H9 (cell line): ENCODE results near the gene COL4A1. TPM values are rescaled to one million over a fixed set of nuclear protein-coding genes. Genes with fewer than 3 reads are reported as not detected.

ENCODE experiments used
- DNase-seq: peaks from one replicate; pipeline ENCODE4 v3.0.0-alpha.2; 2017
- H2AFZ ChIP-seq: one replicate; pipeline ENCODE4 v1.6.1; 2013; ENCODE audit warnings: mild to moderate bottlenecking, low read length, control low read depth, moderate library complexity
- H2AK5ac ChIP-seq: 2 replicates; pipeline ENCODE4 v1.6.1; 2013; ENCODE audit warnings: low read length, control low read depth, mixed read lengths; ENCODE audit not compliant: insufficient read length
- H2BK120ac ChIP-seq: one replicate; pipeline ENCODE4 v1.6.1; 2013; ENCODE audit warnings: low read depth, mild to moderate bottlenecking, low read length, control low read depth, inconsistent platforms; ENCODE audit not compliant: poor library complexity, severe bottlenecking
- H2BK12ac ChIP-seq: 2 replicates; pipeline ENCODE4 v1.6.1; 2013; ENCODE audit warnings: low read length, control low read depth, mixed read lengths, low read depth; ENCODE audit not compliant: insufficient read length
- H2BK15ac ChIP-seq: 2 replicates; pipeline ENCODE4 v1.6.1; 2013; ENCODE audit warnings: low read depth, low read length, control low read depth
- H2BK20ac ChIP-seq: one replicate; pipeline ENCODE4 v1.6.1; 2013; ENCODE audit warnings: low read depth, mild to moderate bottlenecking, low read length, control low read depth, inconsistent platforms; ENCODE audit not compliant: poor library complexity, severe bottlenecking
- H2BK5ac ChIP-seq: 2 replicates; pipeline ENCODE4 v1.6.1; 2013; ENCODE audit warnings: low read length, control low read depth, mixed read lengths; ENCODE audit not compliant: insufficient read length
- H3K14ac ChIP-seq: 2 replicates; pipeline ENCODE4 v1.6.1; 2013; ENCODE audit warnings: low read length, control low read depth; ENCODE audit not compliant: insufficient read depth
- H3K18ac ChIP-seq: 2 replicates; pipeline ENCODE4 v1.6.1; 2013; ENCODE audit warnings: low read depth, mild to moderate bottlenecking, mixed read lengths, low read length, control low read depth; ENCODE audit not compliant: insufficient read length
- H3K23ac ChIP-seq: 2 replicates; pipeline ENCODE4 v1.6.1; 2013; ENCODE audit warnings: low read length, control low read depth, mixed read lengths, low read depth; ENCODE audit not compliant: insufficient read length
- H3K23me2 ChIP-seq: 2 replicates; pipeline ENCODE4 v1.6.1; 2013; ENCODE audit warnings: low read depth, mild to moderate bottlenecking, mixed read lengths, low read length, control low read depth; ENCODE audit not compliant: insufficient read length, poor library complexity, severe bottlenecking
- H3K27ac ChIP-seq: 2 replicates; pipeline ENCODE4 v1.5.1; 2013; ENCODE audit warnings: low read length, control low read depth, mixed read lengths, low read depth; ENCODE audit not compliant: insufficient read length
- H3K27me3 ChIP-seq: 2 replicates; pipeline ENCODE4 v1.6.1; 2013; ENCODE audit warnings: low read length, control low read depth, inconsistent platforms; ENCODE audit not compliant: insufficient read depth
- H3K4ac ChIP-seq: 2 replicates; pipeline ENCODE4 v1.6.1; 2013; ENCODE audit warnings: low read depth, mild to moderate bottlenecking, control low read depth, inconsistent platforms, low read length, moderate library complexity
- H3K4me1 ChIP-seq: 2 replicates; pipeline ENCODE4 v1.6.1; 2013; ENCODE audit warnings: low read length, control low read depth, inconsistent platforms; ENCODE audit not compliant: insufficient read depth
- H3K4me2 ChIP-seq: 2 replicates; pipeline ENCODE4 v1.6.1; 2013; ENCODE audit warnings: low read length, control low read depth, mixed read lengths; ENCODE audit not compliant: insufficient read length, insufficient read depth
- H3K56ac ChIP-seq: 2 replicates; pipeline ENCODE4 v1.6.1; 2013; ENCODE audit warnings: low read depth, mild to moderate bottlenecking, mixed read lengths, low read length, control low read depth; ENCODE audit not compliant: insufficient read length
- H3K79me1 ChIP-seq: 2 replicates; pipeline ENCODE4 v1.6.1; 2013; ENCODE audit warnings: low read depth, mild to moderate bottlenecking, moderate library complexity, low read length, control low read depth, inconsistent platforms; ENCODE audit not compliant: insufficient read depth, poor library complexity, severe bottlenecking
- H3K79me2 ChIP-seq: 2 replicates; pipeline ENCODE4 v1.6.1; 2013; ENCODE audit warnings: low read length, control low read depth, inconsistent platforms; ENCODE audit not compliant: insufficient read depth
- H3K9ac ChIP-seq: 2 replicates; pipeline ENCODE4 v1.6.1; 2013; ENCODE audit warnings: low read length, control low read depth, mixed read lengths; ENCODE audit not compliant: insufficient read length; ENCODE audit errors: extremely low read depth
- H3K9me3 ChIP-seq: one replicate; pipeline ENCODE4 v1.6.1; 2013; ENCODE audit warnings: low read depth, low read length, inconsistent platforms; ENCODE audit not compliant: control insufficient read depth
- H3T11ph ChIP-seq: one replicate; pipeline ENCODE4 v1.6.1; 2013; ENCODE audit warnings: mild to moderate bottlenecking, low read length, control low read depth, inconsistent platforms
- H4K20me1 ChIP-seq: one replicate; pipeline ENCODE4 v1.6.1; 2013; ENCODE audit not compliant: control insufficient read depth, insufficient read length, insufficient read depth
- H4K5ac ChIP-seq: 2 replicates; pipeline ENCODE4 v1.6.1; 2013; ENCODE audit warnings: low read depth, mild to moderate bottlenecking, mixed read lengths, low read length, control low read depth; ENCODE audit not compliant: insufficient read length
- H4K8ac ChIP-seq: replicated peaks from 2 replicates; pipeline ENCODE4 v1.6.1; 2013; ENCODE audit warnings: low read length, control low read depth, mixed read lengths, low read depth; ENCODE audit not compliant: insufficient read length
- H4K91ac ChIP-seq: 2 replicates; pipeline ENCODE4 v1.6.1; 2013; ENCODE audit warnings: low read depth, mild to moderate bottlenecking, moderate library complexity, mixed read lengths, low read length, control low read depth; ENCODE audit not compliant: insufficient read length
- H3K27ac Mint-ChIP-seq, 3 experiments: 2 replicates in 2 of 3; 3 replicates in 1 of 3; pipeline ENCODE4 v1.8.0; 2020 to 2021; ENCODE audit warnings: mixed read lengths in 3 of 3, mild to moderate bottlenecking in 1 of 3, moderate library complexity in 1 of 3
- H3K27me3 Mint-ChIP-seq: 2 replicates; pipeline ENCODE4 v1.8.0; 2021; ENCODE audit warnings: low read depth, mild to moderate bottlenecking, moderate library complexity, mixed read lengths
- H3K36me3 Mint-ChIP-seq, 3 experiments: 2 replicates in 2 of 3; 3 replicates in 1 of 3; pipeline ENCODE4 v1.8.0; 2020 to 2021; ENCODE audit warnings: low read depth in 3 of 3, mixed read lengths in 3 of 3; ENCODE audit not compliant: insufficient read depth in 1 of 3
- H3K4me1 Mint-ChIP-seq, 2 experiments: 2 replicates each; pipeline ENCODE4 v1.8.0; 2020; ENCODE audit warnings: mixed read lengths in 2 of 2
- H3K4me3 Mint-ChIP-seq, 2 experiments: 2 replicates in 1 of 2; 3 replicates in 1 of 2; pipeline ENCODE4 v1.8.0; 2020 to 2021; ENCODE audit warnings: mild to moderate bottlenecking in 2 of 2, mixed read lengths in 2 of 2, moderate library complexity in 1 of 2
- H3K9me3 Mint-ChIP-seq, 2 experiments: 2 replicates in 1 of 2; 3 replicates in 1 of 2; pipeline ENCODE4 v1.8.0; 2020; ENCODE audit warnings: mild to moderate bottlenecking in 2 of 2, mixed read lengths in 2 of 2, moderate library complexity in 1 of 2
- CTCF ChIP-seq: fragments of 200-600 bp; sonication (generic); conservative IDR thresholded peaks from 3 replicates; pipeline ENCODE4 v1.8.0; 2021; ENCODE audit warnings: antibody characterized with exemption, mild to moderate bottlenecking
- WGBS: extraction: QIAGEN DNeasy Blood & Tissue Kit; methylation state at CpG from one replicate; pipeline ENCODE4 v1.1.7; 2013; ENCODE audit warnings: missing lambda C conversion rate, low lambda C conversion rate, mixed read lengths; ENCODE audit not compliant: insufficient read length; ENCODE audit errors: extremely low coverage; 5-methylcytosine and 5-hydroxymethylcytosine counted together
- total RNA-seq: library from RNA; stranded (reverse); gene quantifications from 2 replicates; pipeline ENCODE4 v1.2.1, GENCODE V29; 2021

COL4A1 gene
- total RNA-seq, 1 experiment from 2014 or later = 73.1 TPM

GRCh38 chr13:110130431-110130830 lies 176.5 kb downstream of the COL4A1 start:
- no peak overlapping the region for H3K23ac ChIP-seq
- no peak overlapping the region for H3K27ac ChIP-seq
- H3K23me2 ChIP-seq = no peaks in the 10 kb centered on the region
- Mint-ChIP-seq H3K4me1 (peaks cover 68 to 73% of the 10 kb centered on the region in 2 experiments), H3K4me3 (no peak overlapping the region), H3K36me3 (no peaks in the 10 kb centered on the region; a peak in 1 of 7 replicates), H3K27ac (no peak overlapping the region), H3K27me3 (peaks cover 9% of the 10 kb centered on the region), H3K9me3 (no peaks in the 10 kb centered on the region)
- H2BK12ac ChIP-seq = no peak overlapping the region
- H3K79me2 ChIP-seq = no peaks in the 10 kb centered on the region
- H3K9ac ChIP-seq = no peak overlapping the region
- H3K9me3 ChIP-seq = no peaks in the 10 kb centered on the region
- no peak overlapping the region for H4K91ac ChIP-seq
- H3K56ac ChIP-seq = no peak overlapping the region
- no peak overlapping the region for H3T11ph ChIP-seq
- no peak overlapping the region for H2BK120ac ChIP-seq
- no peak overlapping the region for H3K14ac ChIP-seq
- no peak overlapping the region for H2BK15ac ChIP-seq
- H3K27me3 ChIP-seq = no peaks in the 10 kb centered on the region
- H3K4me2 ChIP-seq = no peak overlapping the region
- H3K4me1 ChIP-seq = peaks cover 3% of the 10 kb centered on the region; the same call in 1 of the 2 replicates
- no CpG with 5 or more reads among the region's 3 CpGs for WGBS
- no peak overlapping the region for H4K5ac ChIP-seq
- H2AFZ ChIP-seq = no peak overlapping the region
- no peak for DNase-seq
- no peak for TF ChIP-seq CTCF
- no peak overlapping the region for H3K18ac ChIP-seq
- H2BK5ac ChIP-seq = no peak overlapping the region
- no peak overlapping the region for H4K8ac ChIP-seq
- no peak overlapping the region for H3K4ac ChIP-seq
- no peaks in the 10 kb centered on the region for H4K20me1 ChIP-seq
- no peaks in the 10 kb centered on the region for H3K79me1 ChIP-seq
- no peak overlapping the region for H2AK5ac ChIP-seq
- no peak overlapping the region for H2BK20ac ChIP-seq
